Measurements from ENCODE around the gene OAS1. TPM values are rescaled to one million over a fixed set of nuclear protein-coding genes. Genes with fewer than 3 reads are reported as not detected.

OAS1 gene
- 27.1 to 42.4 TPM (median 35.3 TPM) in 5 replicates for total RNA-seq (2022; extraction: Qiagen RNA extraction)

DNA sequence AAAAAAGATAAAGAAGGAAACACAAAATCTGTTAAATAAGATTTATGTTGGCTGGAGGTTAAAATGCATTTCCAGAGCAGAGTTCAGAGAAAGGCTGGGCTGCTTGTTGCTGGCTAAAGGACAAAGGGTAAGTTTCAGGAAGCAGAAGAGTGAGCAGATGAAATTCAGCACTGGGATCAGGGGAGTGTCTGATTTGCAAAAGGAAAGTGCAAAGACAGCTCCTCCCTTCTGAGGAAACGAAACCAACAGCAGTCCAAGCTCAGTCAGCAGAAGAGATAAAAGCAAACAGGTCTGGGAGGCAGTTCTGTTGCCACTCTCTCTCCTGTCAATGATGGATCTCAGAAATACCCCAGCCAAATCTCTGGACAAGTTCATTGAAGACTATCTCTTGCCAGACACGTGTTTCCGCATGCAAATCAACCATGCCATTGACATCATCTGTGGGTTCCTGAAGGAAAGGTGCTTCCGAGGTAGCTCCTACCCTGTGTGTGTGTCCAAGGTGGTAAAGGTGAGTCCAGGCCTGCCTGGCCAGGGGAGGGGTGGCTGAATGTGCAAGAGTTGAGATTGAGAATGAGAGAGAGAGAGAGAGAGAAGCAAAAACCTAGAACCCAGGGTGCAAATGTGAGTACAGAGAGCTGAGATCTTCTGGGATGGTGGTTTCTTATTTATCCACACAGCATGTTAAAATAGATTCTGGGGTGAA is at the start of gene OAS1:
Gene OAS1, plus strand, starts transcription at position 251 of the 703 bp plus-strand sequence. Its CDS starts 78 bp downstream, at position 329.

DNA sequence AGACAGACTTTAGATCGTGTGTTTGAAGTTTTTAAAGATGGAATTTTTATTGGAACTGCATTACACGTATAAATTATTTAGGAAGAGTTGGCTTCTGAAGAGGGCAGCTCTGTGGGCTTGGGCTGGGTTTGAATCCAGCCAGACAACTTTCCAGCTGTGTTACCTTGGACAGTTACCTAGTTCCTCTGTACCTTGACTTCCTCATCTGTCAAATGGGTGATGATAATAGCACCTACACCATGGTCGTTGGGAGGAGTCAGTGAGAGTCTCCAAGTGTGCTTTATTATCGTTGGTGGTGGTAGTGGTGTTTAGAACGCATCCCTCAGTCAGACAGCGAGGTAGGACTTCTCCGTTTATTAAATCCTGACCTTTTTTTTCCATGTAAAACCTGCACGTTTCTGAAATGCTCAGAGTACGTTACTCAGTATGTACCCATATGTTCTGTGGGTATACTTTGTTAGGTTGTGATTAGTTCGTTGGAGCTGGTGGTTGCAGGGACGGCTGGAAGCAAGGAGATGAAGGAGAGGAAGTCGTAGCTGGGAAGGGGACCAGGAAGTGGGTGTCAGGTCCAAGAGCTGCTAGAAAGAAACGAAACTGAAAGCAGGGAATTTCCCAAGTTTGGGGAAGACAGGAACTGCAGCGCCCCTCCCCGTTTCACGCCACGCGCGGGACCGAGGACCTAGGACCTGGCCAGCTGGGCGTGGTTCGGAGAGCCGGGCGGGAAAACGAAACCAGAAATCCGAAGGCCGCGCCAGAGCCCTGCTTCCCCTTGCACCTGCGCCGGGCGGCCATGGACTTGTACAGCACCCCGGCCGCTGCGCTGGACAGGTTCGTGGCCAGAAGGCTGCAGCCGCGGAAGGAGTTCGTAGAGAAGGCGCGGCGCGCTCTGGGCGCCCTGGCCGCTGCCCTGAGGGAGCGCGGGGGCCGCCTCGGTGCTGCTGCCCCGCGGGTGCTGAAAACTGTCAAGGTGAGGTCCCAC is 31.3 kb downstream of the OAS1 start, which contains the start of gene OAS3:
Gene OAS3, plus strand, starts transcription at position 734 of the 979 bp plus-strand sequence. Its CDS starts 57 bp downstream, at position 791.

Other genes starting within 250 kb of the OAS1 start
- gene RPH3A, start 115.2 kb upstream of the OAS1 start, total RNA-seq (2022; extraction: Qiagen RNA extraction), result 0.05 to 0.21 TPM (median 0.15 TPM) in 5 replicates
- gene OAS3, start 31.5 kb downstream of the OAS1 start, total RNA-seq (2022; extraction: Qiagen RNA extraction), result 18.4 to 27.6 TPM (median 23.5 TPM) in 5 replicates
- 0.11 to 0.22 TPM (median 0.15 TPM) in 5 replicates for gene OAS2, start 71.6 kb downstream of the OAS1 start, total RNA-seq (2022; extraction: Qiagen RNA extraction)
- gene DTX1, start 149.8 kb downstream of the OAS1 start, total RNA-seq (2022; extraction: Qiagen RNA extraction), result 0.41 to 0.50 TPM (median 0.45 TPM) in 5 replicates
- gene RASAL1, start 228.8 kb downstream of the OAS1 start, total RNA-seq (2022; extraction: Qiagen RNA extraction), result 0.17 to 0.46 TPM (median 0.33 TPM) in 5 replicates
- gene CFAP73, start 242.8 kb downstream of the OAS1 start, total RNA-seq (2022; extraction: Qiagen RNA extraction), result 0.07 to 0.14 TPM (median 0.09 TPM) in 3 of 5 replicates, not detected in the others